PC-9 (cell line): ENCODE data around the gene ABTB2. TPM values are rescaled to one million over a fixed set of nuclear protein-coding genes. Genes with fewer than 3 reads are reported as not detected.

Experiments used
- BruUV-seq: library from RNA; stranded (reverse); fragments of 400-500 nt; replicated peaks from 2 replicates; lab custom pipeline; 2021; lab: Mats Ljungman, UMichigan
- CTCF ChIA-PET: fragments of 300-600 bp; sonication (Branson Sonifier 250); formaldehyde crosslinking; loops from one replicate; lab custom pipeline; 2022; ENCODE audit warnings: antibody characterized with exemption; lab: Charles Lee
- POLR2A ChIA-PET: fragments of 300-600 bp; sonication (Branson Sonifier 250); formaldehyde crosslinking; loops from one replicate; lab custom pipeline; 2022; ENCODE audit warnings: antibody characterized with exemption; ENCODE audit not compliant: unreplicated experiment; lab: Charles Lee
- DNase-seq, 2 experiments: peaks; one replicate each; pipeline versions ENCODE4 v3.0.0 to v3.0.0-alpha.2; 2015 to 2022; ENCODE audit warnings: mixed read lengths in 1 of 2
- H2AFZ ChIP-seq: fragments of 200-600 bp; sonication (generic); 2 replicates; pipeline ENCODE4 v1.8.1; 2017; ENCODE audit warnings: antibody characterized with exemption
- H3F3A ChIP-seq: fragments of 200-600 bp; sonication (generic); 2 replicates; pipeline ENCODE4 v1.8.1; 2017; ENCODE audit warnings: antibody characterized with exemption, mild to moderate bottlenecking, low read depth; ENCODE audit not compliant: insufficient read depth
- H3K27ac ChIP-seq: fragments of 200-600 bp; sonication (generic); 2 replicates; pipeline ENCODE4 v1.6.1; 2016; ENCODE audit warnings: mixed run types
- H3K27me3 ChIP-seq: fragments of 200-600 bp; sonication (generic); 2 replicates; pipeline ENCODE4 v1.6.1; 2016; ENCODE audit warnings: low read depth, mixed run types; ENCODE audit not compliant: insufficient read depth
- H3K36me3 ChIP-seq: fragments of 200-600 bp; sonication (generic); 2 replicates; pipeline ENCODE4 v1.6.1; 2016; ENCODE audit warnings: low read depth, mixed run types
- H3K4me1 ChIP-seq: fragments of 200-600 bp; sonication (generic); replicated peaks from 2 replicates; pipeline ENCODE4 v1.6.1; 2016; ENCODE audit warnings: mixed run types; ENCODE audit not compliant: insufficient read depth
- H3K4me2 ChIP-seq: fragments of 200-600 bp; sonication (generic); 2 replicates; pipeline ENCODE4 v1.6.1; 2017; ENCODE audit warnings: mixed run types
- H3K4me3 ChIP-seq: fragments of 200-600 bp; sonication (generic); 2 replicates; pipeline ENCODE4 v1.6.1; 2016; ENCODE audit warnings: mixed run types
- H3K79me2 ChIP-seq: fragments of 200-600 bp; sonication (generic); 2 replicates; pipeline ENCODE4 v1.6.1; 2017; ENCODE audit warnings: low read depth, mixed run types
- H3K9me2 ChIP-seq: fragments of 200-600 bp; sonication (generic); 2 replicates; pipeline ENCODE4 v1.8.1; 2017; ENCODE audit warnings: mild to moderate bottlenecking; ENCODE audit not compliant: insufficient read depth
- H3K9me3 ChIP-seq: fragments of 200-600 bp; sonication (generic); 2 replicates; pipeline ENCODE4 v1.8.1; 2016; ENCODE audit warnings: low read depth; ENCODE audit not compliant: insufficient read depth
- H4K20me1 ChIP-seq: fragments of 200-600 bp; sonication (generic); 2 replicates; pipeline ENCODE4 v1.8.1; 2017; ENCODE audit not compliant: insufficient read depth
- CTCF ChIP-seq: fragments of 200-600 bp; sonication (generic); conservative IDR thresholded peaks from 2 replicates; pipeline ENCODE4 v1.6.1; 2017; ENCODE audit warnings: mixed run types, antibody characterized with exemption, mild to moderate bottlenecking, moderate library complexity
- EZH2 ChIP-seq: fragments of 200-600 bp; sonication (generic); IDR thresholded peaks from 2 replicates; pipeline ENCODE4 v1.8.0; 2017; ENCODE audit warnings: antibody characterized with exemption, low read depth
- intact Hi-C: fragments of 100-400 bp; cut with micrococcal nuclease; formaldehyde crosslinking; loops from one replicate; pipeline ENCODE4 v1.10.0; 2022; ENCODE audit not compliant: unreplicated experiment
- total RNA-seq: library from RNA; stranded (reverse); gene quantifications from 2 replicates; pipeline ENCODE4 v1.2.3, GENCODE V29; 2021

The ABTB2 gene
- total RNA-seq, 1 experiment from 2014 or later: 12.9 TPM

DNA sequence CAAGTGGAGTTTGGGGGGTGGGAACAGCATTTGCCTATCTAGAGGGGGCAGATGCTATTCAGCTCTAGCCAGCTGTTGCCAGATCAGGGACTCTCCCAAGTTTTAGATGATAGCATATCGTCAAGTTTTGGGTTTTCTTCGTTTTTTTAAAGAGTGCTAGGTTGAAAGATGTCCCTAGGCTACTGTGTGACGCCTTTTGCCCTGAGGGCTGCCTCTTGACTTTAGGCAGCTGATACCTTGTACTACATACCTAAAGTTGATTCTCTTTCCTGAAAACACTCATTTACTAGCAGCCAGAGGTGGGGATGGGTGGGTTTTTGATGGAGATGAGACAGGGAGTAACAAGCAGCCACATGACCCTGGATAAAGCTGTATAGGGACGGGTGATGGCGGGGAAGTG lies 87.1 kb downstream of the ABTB2 start:
- intact Hi-C loops: no loop called here
- Histone ChIP-seq H3K36me3 (no peaks in the 10 kb centered on the region), H3K9me3 (no peaks in the 10 kb centered on the region), H3K27me3 (no peaks in the 10 kb centered on the region), H2AFZ (no peak overlapping the region), H3K27ac (no peak overlapping the region), H3F3A (peaks cover 37% of the 10 kb centered on the region), H3K4me3 (no peak overlapping the region), H4K20me1 (no peaks in the 10 kb centered on the region), H3K79me2 (peaks cover 75% of the 10 kb centered on the region), H3K4me1 (peaks cover 44% of the 10 kb centered on the region), H3K9me2 (no peaks in the 10 kb centered on the region), H3K4me2 (no peak overlapping the region)
- TF ChIP-seq CTCF: no peak
- no peak for TF ChIP-seq EZH2
- ChIA-PET CTCF (no interaction called here), POLR2A (no interaction called here)
- DNase-seq: no peak
- no TSS peak for BruUV-seq

DNA sequence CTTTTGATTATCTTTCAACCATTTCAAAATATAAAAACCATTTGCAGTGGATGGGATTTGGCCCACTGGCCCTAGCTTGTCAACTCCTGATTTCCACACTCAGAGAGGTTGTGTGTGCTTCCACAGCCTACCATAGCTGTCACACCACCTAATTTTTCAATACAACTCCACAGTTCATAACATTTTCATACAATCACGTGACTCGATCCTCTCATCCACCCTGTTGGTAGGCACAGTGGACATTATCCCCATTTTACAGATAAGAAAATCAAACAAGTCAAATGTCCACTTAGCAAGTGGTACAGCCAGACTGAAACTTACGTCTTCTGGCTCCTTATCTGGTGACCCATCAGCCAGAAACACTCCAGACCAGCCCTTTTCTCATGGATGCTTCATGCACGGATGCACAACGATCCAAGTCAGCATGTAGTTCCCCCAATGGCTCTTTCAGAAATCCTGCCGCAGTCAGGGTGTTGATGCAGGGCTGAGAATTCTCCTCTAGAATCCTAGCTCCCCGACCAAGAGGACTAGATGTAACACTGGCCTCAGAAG lies 88.0 kb downstream of the ABTB2 start:
- Histone ChIP-seq H3K36me3 (no peaks in the 10 kb centered on the region), H3K4me2 (no peak overlapping the region), H3K79me2 (peaks cover 82% of the 10 kb centered on the region), H3K9me3 (no peaks in the 10 kb centered on the region), H3K4me3 (no peak overlapping the region), H2AFZ (no peak overlapping the region), H3K27me3 (no peaks in the 10 kb centered on the region), H3K4me1 (peaks cover 41% of the 10 kb centered on the region), H3F3A (peaks cover 30% of the 10 kb centered on the region), H3K9me2 (no peaks in the 10 kb centered on the region), H3K27ac (no peak overlapping the region), H4K20me1 (no peaks in the 10 kb centered on the region)
- DNase-seq: no peak
- TF ChIP-seq EZH2 (no peak), CTCF (no peak)
- intact Hi-C loops: no loop called here
- CTCF ChIA-PET: interaction anchor here (0.7 kb wide), 1 partner anchor 262 kb away, joined by 3 read pairs; no protein-coding TSS in a partner anchor
- POLR2A ChIA-PET: no interaction called here
- BruUV-seq: no TSS peak

- BruUV-seq: no TSS peak
- intact Hi-C loops: no loop called here
Observed at GRCh38 chr11:34268906-34269430, 88.8 kb downstream of the ABTB2 start.

More at GRCh38 chr11:34268906-34269430, 88.8 kb downstream of the ABTB2 start:
- H3K9me3 ChIP-seq: no peaks in the 10 kb centered on the region
- no peak overlapping the region for H3K27ac ChIP-seq
- H3F3A ChIP-seq: peaks cover 29% of the 10 kb centered on the region
- ChIA-PET CTCF (interaction anchor here (0.6 kb wide), 1 partner anchor 77 kb away, joined by 3 read pairs; no protein-coding TSS in a partner anchor), POLR2A (no interaction called here)
- peaks cover 43% of the 10 kb centered on the region for H3K4me1 ChIP-seq
- H3K79me2 ChIP-seq: peaks cover 86% of the 10 kb centered on the region
- no peak overlapping the region for H2AFZ ChIP-seq
- no peak for DNase-seq
- TF ChIP-seq CTCF: no peak
- no peak for TF ChIP-seq EZH2
- H3K4me2 ChIP-seq: no peak overlapping the region
- H3K27me3 ChIP-seq: no peaks in the 10 kb centered on the region
- H3K36me3 ChIP-seq: no peaks in the 10 kb centered on the region
- no peak overlapping the region for H3K4me3 ChIP-seq
- H3K9me2 ChIP-seq: no peaks in the 10 kb centered on the region
- no peaks in the 10 kb centered on the region for H4K20me1 ChIP-seq
